T-helper 1 cell (primary cell): ENCODE data around the gene LOXL1.

Source experiments
- DNase-seq, 5 donors: peaks; one replicate each; pipeline ENCODE4 v3.0.0-alpha.2; 2012 to 2020
- total RNA-seq, 4 donors: gene quantifications; one replicate each; lab custom pipeline; 2026; lab: John Stamatoyannopoulos, UW

LOXL1 gene
- 0.76 to 4.3 (median 2.5) reads per million in 4 donors for total RNA-seq

- no peak for DNase-seq
Observed at GRCh38 chr15:73926219-73927002, at the start of gene LOXL1. LOXL1 (plus strand) TSS chr15:73926462; CDS start chr15:73926784, 322 bp downstream.

GRCh38 chr15:73879426-73879825, 46.8 kb upstream of the LOXL1 start:
- no peak for DNase-seq

GRCh38 chr15:73881579-73882320, 44.5 kb upstream of the LOXL1 start:
- no peak for DNase-seq

GRCh38 chr15:73882761-73883419, 43.4 kb upstream of the LOXL1 start:
- no peak for DNase-seq

GRCh38 chr15:73884159-73884558, 42.1 kb upstream of the LOXL1 start:
- no peak for DNase-seq

- DNase-seq: no peak
Observed at GRCh38 chr15:73885954-73886700, 40.1 kb upstream of the LOXL1 start.

- DNase-seq: no peak
Observed at GRCh38 chr15:73886717-73887345, 39.4 kb upstream of the LOXL1 start.

GRCh38 chr15:73887481-73887880, 38.8 kb upstream of the LOXL1 start:
- DNase-seq: no peak

- DNase-seq: no peak
Observed at GRCh38 chr15:73888224-73889041, 37.8 kb upstream of the LOXL1 start.

GRCh38 chr15:73889053-73889761, 37.1 kb upstream of the LOXL1 start:
- DNase-seq: no peak

GRCh38 chr15:73889762-73890124, 36.5 kb upstream of the LOXL1 start:
- DNase-seq: no peak

GRCh38 chr15:73891328-73892315, 34.6 kb upstream of the LOXL1 start:
- no peak for DNase-seq

- no peak for DNase-seq
Observed at GRCh38 chr15:73892446-73893226, 33.6 kb upstream of the LOXL1 start.

GRCh38 chr15:73894133-73894814, 32.0 kb upstream of the LOXL1 start:
- DNase-seq: no peak

- DNase-seq: peak; percentile 19 to 78 (median 29)
Observed at GRCh38 chr15:73897441-73898261, 28.6 kb upstream of the LOXL1 start.

- DNase-seq: no peak
Observed at GRCh38 chr15:73899197-73900094, 26.8 kb upstream of the LOXL1 start.
